ENCODE results near the gene H6PD. TPM values are rescaled to one million over a fixed set of nuclear protein-coding genes. Genes with fewer than 3 reads are reported as not detected.

Gene H6PD
- total and polyA plus RNA-seq, 9 of the 15 experiments (the other 6 are each of a cell fraction or from before 2014, with no cell fraction given) = 0.04 to 2.5 (median 0.95) TPM

GRCh38 chr1:9313576-9313975 is 79.0 kb downstream of the H6PD start (continued):
- TF ChIP-seq SFPQ (IDR thresholded peaks at IDR 0.05; ENCODE audit: low read depth, low read length) (no peak), PRDM10 (IDR thresholded peaks at IDR 0.05; ENCODE audit: partially characterized antibody) (no peak), SMARCE1 (IDR thresholded peaks at IDR 0.05) (no peak), PATZ1 (CRISPR knock-in tag; IDR thresholded peaks at IDR 0.05; ENCODE audit: borderline replicate concordance) (no peak)
